Naive B cell (primary cell): ENCODE data around the gene DTNBP1. TPM values are rescaled to one million over a fixed set of nuclear protein-coding genes. Genes with fewer than 3 reads are reported as not detected.
"Not testable (repeated sequence)": the region's sequence is repeated elsewhere in the genome, so short reads cannot be mapped to it uniquely, and the experiment has no call there.

ENCODE experiments used
- ATAC-seq, 2 donors: fragments of 150-1000 bp; cut with Tn5 transposase; 2 replicates each; pipeline ENCODE4 v1.10.0; 2021; ENCODE audit warnings: low read depth in 2 of 2, mild to moderate bottlenecking in 2 of 2, moderate library complexity in 2 of 2
- DNase-seq: peaks from one replicate; pipeline ENCODE4 v3.0.0; 2022
- H3K27ac Mint-ChIP-seq, 6 donors: one replicate each; pipeline ENCODE4 v1.8.0; 2020 to 2022; ENCODE audit warnings: mild to moderate bottlenecking in 6 of 6, mixed read lengths in 6 of 6, moderate library complexity in 5 of 6, inconsistent platforms in 2 of 6
- H3K27me3 Mint-ChIP-seq, 3 donors: one replicate each; pipeline ENCODE4 v1.8.0; 2021 to 2022; ENCODE audit warnings: mixed read lengths in 3 of 3, mild to moderate bottlenecking in 1 of 3
- H3K36me3 Mint-ChIP-seq, 2 donors: one replicate each; pipeline ENCODE4 v1.8.0; 2020 to 2022; ENCODE audit warnings: mixed read lengths in 2 of 2, inconsistent platforms in 1 of 2, mild to moderate bottlenecking in 1 of 2
- H3K4me1 Mint-ChIP-seq, 3 donors: one replicate each; pipeline ENCODE4 v1.8.0; 2020 to 2022; ENCODE audit warnings: mixed read lengths in 3 of 3, inconsistent platforms in 1 of 3, mild to moderate bottlenecking in 1 of 3, moderate library complexity in 1 of 3
- H3K4me3 Mint-ChIP-seq, 8 donors: one replicate each; pipeline ENCODE4 v1.8.0; 2020 to 2022; ENCODE audit warnings: mild to moderate bottlenecking in 8 of 8, mixed read lengths in 8 of 8, moderate library complexity in 8 of 8, inconsistent platforms in 2 of 8
- H3K9me3 Mint-ChIP-seq, 7 donors: one replicate each; pipeline ENCODE4 v1.8.0; 2020 to 2022; ENCODE audit warnings: mixed read lengths in 7 of 7, mild to moderate bottlenecking in 5 of 7, inconsistent platforms in 2 of 7, moderate library complexity in 1 of 7
- polyA plus RNA-seq, 6 donors: library from polyadenylated mRNA; unstranded; fragments of 300-500 nt; fragmentation: Illumina TruSeq; gene quantifications; one replicate each; pipeline ENCODE4 v1.2.3, GENCODE V29; 2021; ENCODE audit warnings: low read depth in 6 of 6

The DTNBP1 gene
- polyA plus RNA-seq, 6 donors from 2014 or later = 60.2 to 108 (median 77.4) TPM

GRCh38 chr6:15551798-15552197 lies 111.0 kb downstream of the DTNBP1 start:
- Mint-ChIP-seq H3K27me3 (no peaks in the 10 kb centered on the region), H3K9me3 (no peaks in the 10 kb centered on the region), H3K36me3 (no peaks in the 10 kb centered on the region), H3K4me3 (peak overlapping the region in 6 of 8 donors; percentile 44 to 84 (median 71)), H3K4me1 (peaks cover 52 to 74% (median 64%) of the 10 kb centered on the region in 3 donors), H3K27ac (peak overlapping the region; percentile 75 to 95 (median 89))
- DNase-seq (peak; percentile 28), ATAC-seq (peak; percentile 93 to 94)

- DNase-seq (no peak), ATAC-seq (peak; percentile 27 to 35)
- peak overlapping the region in 7 of 8 donors; percentile 44 to 84 (median 72) for H3K4me3 Mint-ChIP-seq
- H3K9me3 Mint-ChIP-seq = no peaks in the 10 kb centered on the region
- H3K27ac Mint-ChIP-seq = peak overlapping the region; percentile 43 to 95 (median 88)
- no peaks in the 10 kb centered on the region for H3K27me3 Mint-ChIP-seq
- peaks cover 49 to 70% (median 59%) of the 10 kb centered on the region in 3 donors for H3K4me1 Mint-ChIP-seq
- no peaks in the 10 kb centered on the region for H3K36me3 Mint-ChIP-seq
These were observed 111.6 kb downstream of the DTNBP1 start for GRCh38 chr6:15551262-15551661.

- no peak for ATAC-seq
- no peaks in the 10 kb centered on the region for H3K9me3 Mint-ChIP-seq
- H3K4me3 Mint-ChIP-seq = peak overlapping the region in 7 of 8 donors; percentile 38 to 84 (median 71)
- peak overlapping the region in 4 of 6 donors; percentile 87 to 94 (median 89) for H3K27ac Mint-ChIP-seq
- no peaks in the 10 kb centered on the region for H3K27me3 Mint-ChIP-seq
- H3K36me3 Mint-ChIP-seq = no peaks in the 10 kb centered on the region
- peaks cover 49 to 68% (median 59%) of the 10 kb centered on the region in 3 donors for H3K4me1 Mint-ChIP-seq
- DNase-seq = no peak
These were observed 112.2 kb downstream of the DTNBP1 start for GRCh38 chr6:15550546-15551123.

GRCh38 chr6:15549371-15549770 lies 113.5 kb downstream of the DTNBP1 start:
- ATAC-seq = peak in 1 of 2 donors; percentile 26
- Mint-ChIP-seq H3K27me3 (no peaks in the 10 kb centered on the region), H3K36me3 (peaks cover 0 to 1% of the 10 kb centered on the region in 2 donors), H3K4me3 (peak overlapping the region in 1 of 8 donors; percentile 44), H3K27ac (peak overlapping the region in 1 of 6 donors; percentile 93), H3K9me3 (peaks cover 0 to 10% (median 4%) of the 10 kb centered on the region in 7 donors), H3K4me1 (peaks cover 42 to 57% (median 47%) of the 10 kb centered on the region in 3 donors)
- no peak for DNase-seq

GRCh38 chr6:15547400-15547799 lies 115.4 kb downstream of the DTNBP1 start:
- Mint-ChIP-seq H3K4me3 (no peak overlapping the region), H3K27me3 (no peaks in the 10 kb centered on the region), H3K9me3 (peaks cover 0 to 22% (median 16%) of the 10 kb centered on the region in 7 donors), H3K27ac (peak overlapping the region in 1 of 6 donors; percentile 74), H3K36me3 (peaks cover 7 to 13% of the 10 kb centered on the region in 2 donors), H3K4me1 (peaks cover 31 to 48% (median 41%) of the 10 kb centered on the region in 3 donors)
- DNase-seq = no peak
- ATAC-seq = no peak

GRCh38 chr6:15546591-15546990 lies 116.2 kb downstream of the DTNBP1 start:
- Mint-ChIP-seq H3K27ac (peak overlapping the region in 1 of 6 donors; percentile 20), H3K36me3 (peaks cover 7 to 13% of the 10 kb centered on the region in 2 donors), H3K9me3 (peaks cover 0 to 22% (median 16%) of the 10 kb centered on the region in 7 donors), H3K27me3 (no peaks in the 10 kb centered on the region), H3K4me3 (no peak overlapping the region), H3K4me1 (peaks cover 26 to 41% (median 34%) of the 10 kb centered on the region in 3 donors)
- ATAC-seq (no peak), DNase-seq (no peak)

GRCh38 chr6:15544321-15544900 lies 118.4 kb downstream of the DTNBP1 start:
- H3K36me3 Mint-ChIP-seq = peaks cover 7 to 13% of the 10 kb centered on the region in 2 donors
- peak overlapping the region in 4 of 6 donors; percentile 5 to 70 (median 30) for H3K27ac Mint-ChIP-seq
- DNase-seq (no peak), ATAC-seq (no peak)
- peaks cover 0 to 22% (median 16%) of the 10 kb centered on the region in 7 donors for H3K9me3 Mint-ChIP-seq
- no peak overlapping the region for H3K4me3 Mint-ChIP-seq
- no peaks in the 10 kb centered on the region for H3K27me3 Mint-ChIP-seq
- peaks cover 29 to 39% (median 34%) of the 10 kb centered on the region in 3 donors for H3K4me1 Mint-ChIP-seq

- Mint-ChIP-seq H3K36me3 (peaks cover 7 to 13% of the 10 kb centered on the region in 2 donors), H3K4me1 (peaks cover 31 to 43% (median 42%) of the 10 kb centered on the region in 3 donors), H3K27ac (peak overlapping the region in 5 of 6 donors; percentile 5 to 96 (median 64)), H3K9me3 (peaks cover 0 to 22% (median 16%) of the 10 kb centered on the region in 7 donors), H3K4me3 (peak overlapping the region in 2 of 8 donors; percentile 47 to 51)
- not testable (repeated sequence) for H3K27me3 Mint-ChIP-seq
- peak in 1 of 2 donors; percentile 32 for ATAC-seq
- peak; percentile 13 for DNase-seq
These were observed 119.4 kb downstream of the DTNBP1 start for GRCh38 chr6:15543332-15543917.

- ATAC-seq = no peak
- peak overlapping the region in 3 of 6 donors; percentile 41 to 66 (median 57) for H3K27ac Mint-ChIP-seq
These were observed 123.0 kb downstream of the DTNBP1 start for GRCh38 chr6:15539722-15540270.

GRCh38 chr6:15538766-15539495 lies 123.9 kb downstream of the DTNBP1 start:
- Mint-ChIP-seq H3K4me1 (peaks cover 38 to 67% (median 65%) of the 10 kb centered on the region in 3 donors), H3K9me3 (peaks cover 0 to 8% (median 7%) of the 10 kb centered on the region in 7 donors), H3K27me3 (no peaks in the 10 kb centered on the region), H3K4me3 (peak overlapping the region in 1 of 8 donors; percentile 66), H3K27ac (peak overlapping the region in 2 of 6 donors; percentile 66 to 89), H3K36me3 (peaks cover 7 to 9% of the 10 kb centered on the region in 2 donors)
- ATAC-seq = no peak
- no peak for DNase-seq

More at GRCh38 chr6:15539722-15540270, 123.0 kb downstream of the DTNBP1 start:
- Mint-ChIP-seq H3K4me3 (no peak overlapping the region), H3K9me3 (peaks cover 0 to 17% (median 14%) of the 10 kb centered on the region in 7 donors), H3K36me3 (peaks cover 7 to 13% of the 10 kb centered on the region in 2 donors), H3K4me1 (peaks cover 36 to 66% (median 64%) of the 10 kb centered on the region in 3 donors), H3K27me3 (no peaks in the 10 kb centered on the region)
- no peak for DNase-seq

- no peak for DNase-seq
- peaks cover 36 to 63% (median 59%) of the 10 kb centered on the region in 3 donors for H3K4me1 Mint-ChIP-seq
- H3K36me3 Mint-ChIP-seq = peaks cover 0 to 7% of the 10 kb centered on the region in 2 donors
- H3K4me3 Mint-ChIP-seq = no peak overlapping the region
- peak overlapping the region in 2 of 6 donors; percentile 15 to 42 for H3K27ac Mint-ChIP-seq
- H3K9me3 Mint-ChIP-seq = peaks cover 0 to 2% (median 0%) of the 10 kb centered on the region in 7 donors
- H3K27me3 Mint-ChIP-seq = no peaks in the 10 kb centered on the region
- no peak for ATAC-seq
These were observed 124.7 kb downstream of the DTNBP1 start for GRCh38 chr6:15538106-15538505.

GRCh38 chr6:15536198-15536955 lies 126.5 kb downstream of the DTNBP1 start:
- no peak for DNase-seq
- Mint-ChIP-seq H3K4me1 (peaks cover 37 to 62% (median 55%) of the 10 kb centered on the region in 3 donors), H3K36me3 (peaks cover 8 to 18% of the 10 kb centered on the region in 2 donors), H3K27me3 (no peaks in the 10 kb centered on the region), H3K9me3 (peaks cover 0 to 2% (median 0%) of the 10 kb centered on the region in 7 donors), H3K27ac (peak overlapping the region in 1 of 6 donors; percentile 37), H3K4me3 (peak overlapping the region in 1 of 8 donors; percentile 29)
- no peak for ATAC-seq
